ENCODE measurements around the gene SETD3.

SETD3 gene

DNA sequence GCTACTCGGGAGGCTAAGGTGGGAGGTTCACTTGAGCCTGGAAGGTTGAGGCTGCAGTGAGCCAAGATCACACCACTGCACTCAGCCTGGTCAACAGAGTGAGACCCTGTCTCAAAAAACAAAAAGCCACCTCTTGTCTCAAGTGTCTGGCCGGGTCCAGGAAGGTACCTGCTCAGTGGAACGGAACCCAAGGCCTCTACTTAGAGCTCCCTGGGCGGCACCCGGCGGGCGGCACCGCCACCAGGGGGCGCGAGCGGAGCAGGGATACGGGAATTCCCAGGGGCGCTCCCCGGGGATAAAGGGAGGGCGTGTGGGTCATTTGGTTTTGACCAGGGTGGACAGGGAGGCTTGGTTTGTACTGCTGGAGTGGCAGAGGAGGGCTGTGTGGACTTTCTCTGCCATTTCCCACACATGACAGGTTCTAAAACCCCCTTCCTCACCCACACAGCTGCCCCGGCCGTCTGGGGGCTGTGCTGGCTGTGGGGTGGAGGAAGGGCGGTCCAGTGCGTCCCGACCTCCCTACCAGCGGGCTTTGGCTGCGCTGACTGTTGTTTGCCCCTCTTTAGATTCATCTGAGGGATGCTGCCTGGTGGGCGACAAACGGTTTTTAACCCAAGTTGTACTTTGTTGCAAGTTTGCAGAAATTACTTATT is 91.4 kb downstream of the SETD3 start:
- DNase-seq: peak in 1 of 2 experiments; percentile 45

DNA sequence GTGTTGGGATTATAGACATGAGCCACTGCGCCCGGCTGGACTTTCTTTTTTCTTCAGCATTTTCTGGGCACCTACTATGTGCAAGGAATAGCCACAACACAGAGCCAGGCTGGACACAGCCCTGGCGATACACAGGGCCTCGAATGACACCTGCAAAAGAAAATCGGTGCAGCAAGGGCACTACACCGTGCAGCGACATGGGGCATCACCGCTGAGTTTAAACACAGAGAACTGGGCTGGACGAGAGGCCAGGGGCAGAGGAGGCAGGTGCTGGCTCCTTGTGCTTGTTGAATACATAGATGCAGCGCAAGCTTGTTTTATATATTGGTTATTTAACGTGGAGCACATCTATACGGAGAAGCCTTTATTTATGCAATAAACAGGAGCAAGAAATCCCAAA is 92.4 kb downstream of the SETD3 start:
- DNase-seq: no peak

DNA sequence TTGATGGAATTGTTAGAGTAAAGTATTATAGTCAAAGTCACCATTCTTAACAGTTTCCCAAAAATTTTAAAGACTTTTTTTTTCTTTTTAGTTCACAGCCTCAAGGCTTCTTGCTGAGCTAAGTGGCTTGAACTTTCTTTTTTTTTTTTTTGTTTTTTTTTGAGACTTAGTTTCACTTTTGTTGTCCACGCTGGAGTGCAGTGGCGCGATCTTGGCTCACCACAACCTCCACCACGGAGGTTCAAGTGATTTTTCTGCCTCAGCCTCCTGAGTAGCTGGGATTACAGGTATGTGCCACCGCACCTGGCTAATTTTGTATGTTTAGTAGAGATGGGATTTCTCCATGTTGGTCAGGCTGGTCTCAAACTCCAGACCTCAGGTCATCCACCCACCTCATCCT is 92.8 kb downstream of the SETD3 start:
- DNase-seq: no peak

DNA sequence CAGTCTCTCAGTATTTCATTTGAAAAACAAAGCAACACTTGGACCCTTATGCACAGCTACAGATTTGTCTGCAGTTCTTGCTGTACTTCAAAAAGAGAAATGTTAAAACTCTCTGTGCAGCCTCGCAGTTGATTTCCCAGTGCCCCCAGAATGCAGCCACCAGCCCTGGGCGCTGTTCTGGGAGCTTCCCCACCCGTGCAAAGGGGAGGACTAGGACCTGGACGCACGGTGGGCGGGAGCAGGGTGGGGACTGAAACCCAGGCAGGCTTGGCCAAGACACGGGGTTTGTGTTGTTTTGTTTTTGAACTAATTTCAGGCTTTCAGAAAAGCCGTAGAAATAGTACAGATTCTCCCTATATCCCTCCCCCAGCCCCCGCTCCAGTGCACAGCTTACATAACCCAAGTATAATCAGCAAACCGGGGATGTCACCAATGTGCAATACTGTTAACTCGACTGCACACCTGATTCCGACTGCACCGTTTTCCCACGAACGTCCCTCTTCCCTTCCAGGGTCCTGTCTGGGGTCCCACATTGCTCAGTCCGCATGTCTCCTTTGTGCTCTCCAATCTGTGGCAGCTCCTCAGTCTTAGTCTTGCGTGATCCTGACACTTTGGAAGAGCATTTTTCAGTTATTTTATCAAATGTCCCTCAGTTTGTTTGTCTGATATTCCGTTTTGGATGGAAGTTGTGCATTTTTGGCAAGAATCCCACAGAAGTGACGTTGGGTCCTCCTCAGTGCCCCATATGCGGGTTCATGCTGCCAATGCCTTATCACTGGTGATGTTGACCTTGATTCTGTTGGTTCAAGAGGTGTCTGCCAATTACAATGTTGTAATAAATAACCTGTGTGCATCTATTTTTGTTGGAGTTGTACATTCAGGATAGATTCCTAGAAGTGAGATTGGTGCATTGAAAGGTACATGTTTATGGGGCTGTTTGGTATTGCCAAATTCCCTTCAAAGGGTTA is 95.9 kb downstream of the SETD3 start:
- DNase-seq: no peak

DNA sequence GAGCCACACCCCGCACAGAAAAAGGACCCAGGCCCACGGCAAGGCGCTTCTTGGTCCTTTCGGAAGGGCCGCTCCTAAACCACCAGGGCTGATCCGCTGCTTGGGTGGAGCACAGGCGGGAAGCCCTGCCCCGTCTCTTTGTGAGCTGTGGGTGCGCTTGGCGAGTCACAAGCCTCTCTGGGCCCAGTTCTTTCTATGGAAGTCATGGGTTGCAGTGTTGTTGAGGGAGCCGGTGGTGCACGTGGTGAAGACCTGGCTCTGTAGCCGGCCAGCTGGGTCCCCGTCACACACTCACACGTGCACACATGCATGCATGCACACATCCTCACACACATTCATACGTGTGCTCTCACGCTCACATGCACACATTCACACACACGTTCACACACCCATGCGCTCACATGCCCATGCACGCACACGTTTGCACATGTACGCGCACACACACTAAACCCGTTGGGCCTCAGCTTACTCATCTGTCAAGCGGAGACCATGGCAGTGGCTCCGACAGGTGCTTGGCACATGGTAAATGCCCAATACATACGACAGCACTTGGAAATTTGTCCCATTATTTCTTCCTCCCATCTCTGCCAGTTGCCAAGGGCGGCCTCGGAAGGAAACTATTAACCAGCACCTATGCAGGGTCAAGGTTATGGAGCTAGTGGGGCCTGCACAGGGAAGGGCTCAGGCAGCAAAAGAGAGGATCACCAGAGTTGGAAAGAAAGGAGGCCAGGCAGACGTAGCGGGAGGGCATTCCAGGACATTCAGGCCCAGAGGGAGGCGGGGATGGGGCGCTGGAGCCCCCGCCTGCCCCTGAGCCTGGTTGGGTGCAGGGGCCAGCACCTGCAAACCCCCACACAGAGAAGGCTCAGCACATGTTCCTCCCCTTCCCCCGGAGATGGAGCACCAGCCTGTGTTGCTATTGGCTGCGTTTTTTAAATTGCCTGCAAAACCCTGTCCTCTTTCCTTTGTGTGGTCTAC is 96.9 kb downstream of the SETD3 start:
- DNase-seq: no peak

DNA sequence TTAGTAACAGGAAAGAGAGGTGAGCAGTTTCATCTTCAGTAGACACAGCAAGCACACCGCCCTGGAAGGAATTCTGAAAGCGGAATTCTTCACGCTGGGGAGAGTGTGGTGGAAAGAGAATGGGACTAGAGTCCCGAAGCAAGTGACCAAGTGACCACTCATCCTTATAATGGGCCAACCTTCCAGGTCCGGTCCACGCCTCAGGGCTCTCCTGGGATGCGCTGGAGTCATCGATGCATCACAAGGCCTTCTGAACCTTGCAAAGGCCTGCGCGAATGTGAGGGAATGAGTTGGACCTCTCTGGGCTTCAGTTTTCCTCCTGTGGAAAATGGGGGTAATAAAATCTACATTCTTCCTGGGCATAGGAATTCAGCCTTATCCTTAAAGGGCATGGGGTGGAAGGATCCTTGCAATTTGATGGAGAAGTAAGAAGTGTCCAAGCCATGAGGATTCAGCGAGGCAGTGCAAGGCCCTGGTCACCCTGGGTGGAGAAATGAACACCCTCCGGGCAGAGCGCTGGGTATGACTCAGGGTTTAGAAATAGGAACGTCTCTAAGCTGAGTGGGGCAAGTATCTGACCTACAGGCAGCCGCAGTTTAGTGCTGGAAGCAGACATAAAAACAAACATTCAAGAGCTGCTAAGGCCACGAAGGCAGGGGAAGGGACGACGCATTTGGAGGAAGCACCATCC is 97.7 kb downstream of the SETD3 start:
- no peak for DNase-seq

DNA sequence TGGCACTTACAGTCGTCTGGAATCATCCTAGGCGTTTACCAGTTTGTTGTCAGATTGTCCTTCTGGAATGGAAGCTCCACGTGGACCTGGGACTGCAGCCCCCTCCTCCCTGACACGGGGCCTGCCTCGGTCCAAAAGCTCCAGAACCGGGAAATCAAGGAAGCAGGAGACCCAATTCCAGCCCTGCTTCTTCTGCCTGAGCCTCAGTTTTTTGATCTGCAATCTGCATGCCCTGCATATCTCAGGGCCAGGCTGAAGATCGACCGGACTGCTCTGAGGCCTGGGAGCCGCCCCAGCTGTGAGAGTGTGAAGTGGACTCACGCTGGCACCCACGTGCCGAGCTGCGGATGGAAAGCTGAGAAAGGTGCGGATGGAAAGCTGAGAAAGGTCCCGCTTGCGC is 98.6 kb downstream of the SETD3 start:
- no peak for DNase-seq

DNA sequence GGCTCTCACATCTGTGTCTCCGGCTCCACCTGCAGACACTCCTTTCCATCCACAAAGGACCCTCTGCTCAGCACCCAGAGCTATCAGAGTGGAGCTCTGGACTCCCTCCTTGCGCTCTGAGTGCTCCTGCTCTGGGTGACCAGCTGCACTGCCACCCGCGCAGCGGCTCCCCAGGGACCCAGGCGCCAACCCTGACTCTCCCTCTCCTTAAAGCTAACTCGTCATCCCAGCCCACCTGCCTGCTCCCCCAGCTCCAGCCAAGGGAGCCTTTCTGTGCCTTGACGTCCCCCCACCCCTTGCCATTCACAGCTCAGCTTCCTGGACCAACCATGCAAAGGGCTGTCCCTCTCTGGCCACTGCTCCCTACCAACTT is 99.0 kb downstream of the SETD3 start:
- no peak for DNase-seq

DNA sequence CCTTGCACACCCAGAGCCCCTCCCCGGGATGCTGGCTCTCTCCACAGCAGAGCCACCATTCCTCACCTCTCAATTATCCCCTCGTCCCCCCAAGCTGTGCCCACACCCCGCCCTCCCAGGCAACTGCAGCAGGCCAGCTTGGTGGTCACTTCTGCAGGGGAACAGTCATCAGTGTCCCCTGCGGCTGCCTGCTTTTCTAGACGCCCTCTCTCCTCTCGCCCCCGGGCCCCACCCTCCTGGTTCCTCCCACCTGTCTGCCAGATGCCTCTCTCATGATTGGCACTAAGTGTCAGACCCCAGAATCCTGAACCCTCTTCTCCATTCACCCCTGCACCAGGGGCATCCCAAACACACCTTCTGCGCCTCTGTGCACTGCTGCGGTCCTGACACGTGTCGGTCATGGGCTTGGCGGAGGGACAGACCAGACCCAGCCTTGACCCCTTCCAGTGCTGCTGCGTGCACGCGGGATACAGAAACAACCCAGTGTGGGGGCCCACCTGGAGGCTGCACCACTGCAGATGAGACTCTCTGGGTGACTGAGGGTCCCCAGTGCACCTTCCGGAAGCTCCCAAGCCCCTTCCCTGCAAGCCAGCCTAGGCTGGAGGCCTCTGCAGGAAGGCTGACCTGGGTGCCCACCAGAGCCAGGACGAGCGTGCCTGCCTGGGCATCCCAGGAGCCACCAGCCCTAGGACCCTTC is 99.5 kb downstream of the SETD3 start:
- DNase-seq: no peak

DNA sequence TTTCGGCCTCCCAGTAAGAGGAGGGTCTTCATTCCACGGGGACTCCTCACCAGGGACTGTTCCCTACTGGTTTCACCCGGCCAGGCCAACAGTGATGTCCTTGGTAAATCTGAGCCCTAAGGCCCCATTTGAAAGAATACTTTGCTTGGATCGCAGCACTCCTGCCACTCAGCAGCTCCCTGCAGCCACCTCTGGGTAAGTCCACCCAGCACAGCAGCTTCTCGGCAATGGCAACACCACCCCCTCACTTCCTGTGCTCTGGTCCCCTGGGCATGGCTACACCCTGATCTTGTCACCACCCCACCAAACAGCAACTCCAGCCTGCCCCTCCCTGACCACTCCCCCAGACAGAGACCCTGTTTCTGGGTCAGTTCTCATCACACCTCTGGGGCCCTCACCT is 100.3 kb downstream of the SETD3 start:
- no peak for DNase-seq

DNA sequence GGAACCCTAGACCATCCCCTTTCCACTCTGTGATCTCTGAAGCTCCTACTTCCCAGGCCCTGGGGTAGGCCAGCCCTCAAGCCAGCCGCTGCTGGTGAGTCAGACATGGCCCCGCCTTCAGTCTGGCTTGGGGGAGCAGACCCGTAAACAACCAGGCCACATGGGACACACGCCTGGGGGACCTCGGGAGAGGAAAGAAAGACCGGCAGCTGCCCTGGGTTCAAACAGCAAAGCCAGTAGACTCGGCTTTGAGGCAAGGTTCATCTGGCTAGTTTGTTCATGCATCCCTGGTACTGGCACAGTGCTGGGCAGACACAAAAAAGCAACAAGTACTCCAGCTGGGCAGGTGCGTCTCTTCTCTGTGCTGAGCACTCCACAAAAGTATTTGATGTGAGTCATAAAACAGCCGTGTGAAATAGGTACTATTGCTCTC is 101.9 kb downstream of the SETD3 start:
- DNase-seq: no peak

DNA sequence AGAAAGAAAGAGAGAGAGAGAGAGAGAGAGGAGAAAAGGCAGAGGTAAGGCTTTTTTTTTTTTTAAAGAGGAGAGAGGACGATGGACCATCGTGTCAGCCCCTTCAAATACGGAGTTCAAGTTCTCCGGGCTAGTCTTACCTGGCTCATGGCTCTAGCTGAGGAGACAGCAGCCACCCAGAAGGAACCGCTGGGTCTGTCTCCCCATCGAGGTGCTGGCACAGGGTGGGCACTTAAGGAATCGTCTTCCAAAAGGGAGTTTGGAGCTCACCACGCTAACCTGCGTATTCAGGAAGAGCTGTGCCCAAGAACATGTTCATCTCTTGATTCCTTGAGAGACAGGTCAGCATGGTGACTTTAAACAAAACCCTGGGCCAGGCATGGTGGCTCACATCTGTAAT is 102.7 kb downstream of the SETD3 start:
- no peak for DNase-seq

DNA sequence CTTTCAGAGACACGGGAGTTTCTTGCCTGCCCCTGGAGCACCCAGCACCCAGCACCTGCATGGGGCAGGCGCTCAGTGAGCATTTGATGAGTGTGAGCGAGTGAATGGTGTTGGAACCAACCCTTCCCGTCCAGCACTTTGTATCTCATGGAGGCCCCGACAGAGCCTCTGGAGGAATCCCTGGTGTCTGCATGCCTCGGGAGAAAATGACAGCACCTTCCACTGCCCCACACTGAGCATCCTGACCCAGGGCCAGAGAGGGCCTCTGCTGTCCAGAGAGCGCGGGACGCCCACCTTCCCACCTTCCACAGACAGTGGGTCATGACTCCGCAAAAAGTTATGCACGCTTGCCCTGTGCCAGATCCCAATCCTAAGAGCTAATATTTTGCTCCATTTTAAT is 105.7 kb downstream of the SETD3 start:
- DNase-seq: no peak

DNA sequence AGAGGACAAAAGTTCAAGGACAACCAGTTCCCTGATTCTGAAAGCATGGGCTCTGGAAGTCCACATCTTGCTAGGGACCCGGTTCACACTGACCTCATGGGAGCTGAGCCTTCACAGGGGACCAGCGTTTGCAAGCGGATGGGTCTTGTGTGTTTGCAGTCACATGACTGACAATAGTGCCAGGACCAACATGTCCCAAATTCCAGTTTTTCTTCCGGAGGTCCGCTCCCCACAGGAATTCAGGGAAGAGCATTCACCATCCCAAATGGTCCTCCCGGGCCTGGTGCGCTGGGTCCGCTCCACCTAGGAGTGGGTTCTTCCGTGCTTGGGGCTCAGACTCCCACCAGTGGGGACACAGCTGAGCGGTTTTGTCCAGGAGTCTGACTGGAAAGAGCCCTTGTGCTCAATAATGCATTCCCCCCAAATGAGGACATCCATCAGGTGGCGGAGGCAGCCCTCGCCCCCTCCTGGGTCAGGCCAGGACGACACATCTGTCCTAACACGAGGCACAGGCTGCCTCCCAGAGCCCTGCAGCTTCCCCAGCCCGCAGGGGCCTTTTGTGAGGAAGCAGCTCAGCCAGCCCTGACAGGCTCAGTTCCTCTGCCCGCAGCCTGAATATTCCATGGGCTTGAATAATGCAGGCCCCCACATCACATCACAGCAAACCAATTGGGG is 116.9 kb downstream of the SETD3 start:
- no peak for DNase-seq

DNA sequence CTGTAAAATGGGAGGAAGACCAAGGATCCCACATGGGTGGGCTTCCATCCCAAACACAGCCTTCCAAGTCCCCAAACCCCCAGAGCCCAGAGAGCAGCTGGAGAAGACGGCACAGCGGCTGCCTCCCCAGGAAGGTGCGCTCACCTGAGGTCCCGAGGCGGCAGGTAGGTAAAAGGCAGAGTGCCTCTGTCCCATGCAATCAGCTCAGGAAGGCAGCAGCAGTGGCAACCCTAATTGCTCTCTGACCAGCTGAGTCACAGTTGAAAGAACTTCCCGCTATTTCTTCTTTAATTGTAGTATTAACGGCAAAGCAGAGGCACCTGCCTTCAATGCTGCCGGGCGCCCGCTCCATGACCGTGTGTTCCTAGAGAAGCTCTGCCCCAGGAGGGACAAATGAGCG is 117.6 kb downstream of the SETD3 start:
- DNase-seq: no peak

DNA sequence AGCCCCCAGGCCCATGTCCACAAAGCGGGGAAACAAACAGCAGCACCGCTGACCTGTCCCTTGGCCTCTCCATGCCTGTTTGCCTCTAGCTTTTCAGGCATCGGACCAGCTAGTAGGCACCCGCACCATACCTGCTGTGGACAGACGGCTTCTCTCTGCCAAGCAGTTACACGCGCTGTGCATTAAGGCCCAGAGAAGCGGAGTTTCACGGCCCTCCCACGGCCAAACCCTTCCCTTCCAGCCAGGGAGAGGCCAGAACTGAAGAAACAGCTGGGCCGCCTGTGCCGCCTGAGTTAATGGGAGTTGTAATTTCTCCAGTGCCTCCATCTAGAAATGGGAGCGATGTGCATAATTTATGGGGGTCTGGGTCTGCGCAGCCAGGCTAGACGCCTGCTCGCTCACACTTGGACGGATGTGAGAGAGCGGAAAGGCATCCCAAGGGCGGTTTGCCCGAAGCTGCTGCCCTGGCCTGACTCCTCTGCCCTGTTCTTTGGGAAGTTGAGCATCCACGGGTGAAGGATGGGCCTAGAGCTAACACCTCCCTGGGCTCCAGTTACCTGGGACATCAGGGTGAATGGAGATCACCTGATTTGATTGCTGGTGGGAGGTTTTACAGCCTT is 119.0 kb downstream of the SETD3 start:
- DNase-seq: no peak

DNA sequence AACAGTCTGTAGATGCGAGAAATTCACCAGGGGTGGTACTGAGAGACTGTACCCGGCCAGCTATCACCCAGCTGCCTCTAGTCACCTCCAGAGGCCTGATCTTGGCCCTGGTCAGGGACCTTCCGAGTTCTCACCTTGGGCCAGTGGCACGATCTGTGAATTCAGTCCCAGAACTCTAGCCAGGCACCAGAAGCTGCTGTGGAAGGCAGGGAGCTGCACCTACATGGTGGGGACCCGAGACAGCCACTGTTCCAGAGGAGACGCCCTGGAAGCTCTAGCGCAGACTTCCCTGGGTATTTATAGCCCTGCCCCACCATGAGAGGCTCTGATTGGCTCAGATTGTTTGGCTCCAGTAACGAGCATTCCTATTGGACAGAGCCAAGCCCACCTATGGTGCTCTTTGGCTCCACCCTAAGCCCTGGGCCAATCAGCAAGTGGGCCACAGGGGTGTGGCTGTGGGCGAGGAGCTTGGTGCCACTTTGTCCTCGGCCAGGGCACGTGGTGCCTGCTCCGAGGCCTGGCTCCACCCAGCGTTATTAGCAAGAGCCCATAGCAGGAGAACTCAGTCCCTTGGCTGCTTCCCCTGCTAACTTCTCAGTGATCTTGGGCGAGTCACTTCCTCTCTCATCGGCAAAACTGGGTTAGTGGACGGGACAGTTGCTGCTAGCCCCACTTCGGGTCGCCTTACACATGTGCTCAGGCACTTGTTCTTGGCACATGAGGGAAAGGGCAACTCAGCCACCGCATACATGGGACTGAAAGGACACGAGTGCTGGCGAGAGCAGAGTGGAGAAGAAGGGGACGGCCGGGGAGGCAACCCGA is 119.7 kb downstream of the SETD3 start:
- no peak for DNase-seq

DNA sequence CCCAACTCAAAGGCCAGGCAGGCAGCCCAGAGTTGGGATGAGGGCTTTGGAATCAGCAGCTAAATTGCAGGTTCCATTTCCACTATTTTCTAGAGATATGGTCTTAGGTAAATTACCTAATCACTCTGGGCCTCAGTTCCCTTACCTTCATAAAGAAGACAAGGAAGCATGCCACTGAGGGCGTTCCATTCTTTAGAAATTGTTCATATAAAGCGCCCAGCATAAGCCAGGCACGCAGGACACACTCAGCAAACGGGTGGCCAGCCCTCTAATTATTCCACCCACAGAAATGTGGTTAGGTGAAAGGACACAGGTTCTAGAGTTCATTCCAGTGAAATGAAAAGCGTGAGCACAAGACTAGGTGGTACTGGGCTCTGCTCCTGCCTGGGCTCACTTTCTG is 120.8 kb downstream of the SETD3 start:
- no peak for DNase-seq

DNA sequence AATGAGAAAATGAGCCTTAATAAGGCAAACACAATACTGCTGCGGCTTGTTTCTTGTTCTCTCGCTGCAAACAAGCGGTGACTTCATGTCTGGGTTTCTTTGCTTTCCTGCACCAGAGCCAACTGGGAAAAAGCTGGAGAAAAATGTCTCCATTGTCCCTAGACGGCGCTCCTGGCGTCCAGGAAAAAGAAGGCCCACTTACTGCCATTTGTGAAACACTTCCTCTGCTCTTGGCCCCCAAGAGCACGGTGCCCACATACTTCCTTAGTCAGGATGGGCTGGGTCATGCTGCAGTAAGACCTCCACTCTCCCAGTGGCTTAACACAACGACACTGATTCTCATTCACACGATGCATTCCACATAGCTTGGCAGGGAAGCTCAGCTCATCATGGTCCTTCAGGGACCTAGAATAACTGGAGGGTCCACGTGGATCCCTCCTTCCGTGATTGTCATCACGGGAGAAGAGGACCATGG is 122.7 kb downstream of the SETD3 start:
- DNase-seq: no peak
